Osteoblast (primary cell): ENCODE measurements around the gene TIGD3. TPM values are rescaled to one million over a fixed set of nuclear protein-coding genes. Genes with fewer than 3 reads are reported as not detected.

ENCODE experiments used
- DNase-seq: peaks from one replicate; pipeline ENCODE4 v3.0.0; 2011; ENCODE audit warnings: low spot score, mixed read lengths; ENCODE audit not compliant: insufficient read length; ENCODE audit errors: missing footprints
- H2AFZ ChIP-seq: 2 replicates; pipeline ENCODE4 v1.6.0; 2011; ENCODE audit warnings: mild to moderate bottlenecking, low read length
- H3K27ac ChIP-seq: 2 replicates; pipeline ENCODE4 v1.5.1; 2011; ENCODE audit warnings: mild to moderate bottlenecking, low read depth, low read length, moderate library complexity
- H3K27me3 ChIP-seq: 2 replicates; pipeline ENCODE4 v1.6.0; 2012; ENCODE audit warnings: mild to moderate bottlenecking, control low read depth, inconsistent platforms, low read length, moderate library complexity; ENCODE audit not compliant: insufficient read depth
- H3K36me3 ChIP-seq: 2 replicates; pipeline ENCODE4 v1.5.1; 2011; ENCODE audit warnings: mild to moderate bottlenecking, low read length, control low read depth, moderate library complexity; ENCODE audit not compliant: insufficient read depth
- H3K4me1 ChIP-seq: 2 replicates; pipeline ENCODE4 v1.5.1; 2011; ENCODE audit warnings: mild to moderate bottlenecking, low read length, control low read depth, moderate library complexity; ENCODE audit not compliant: insufficient read depth
- H3K4me2 ChIP-seq: 2 replicates; pipeline ENCODE4 v1.6.0; 2011; ENCODE audit warnings: mild to moderate bottlenecking, low read length; ENCODE audit not compliant: insufficient read depth
- H3K4me3 ChIP-seq: fragments of 200-600 bp; sonication (generic); 3 replicates; pipeline ENCODE4 v1.5.1; 2012; ENCODE audit warnings: mild to moderate bottlenecking, low read length, inconsistent platforms; ENCODE audit not compliant: insufficient read depth
- H3K79me2 ChIP-seq: 2 replicates; pipeline ENCODE4 v1.6.0; 2012; ENCODE audit warnings: mild to moderate bottlenecking, low read length, control low read depth, inconsistent platforms; ENCODE audit not compliant: insufficient read depth
- H3K9me3 ChIP-seq: 2 replicates; pipeline ENCODE4 v1.5.1; 2011; ENCODE audit warnings: low read depth, low read length, control low read depth
- H4K20me1 ChIP-seq: 2 replicates; pipeline ENCODE4 v1.6.0; 2012; ENCODE audit warnings: mild to moderate bottlenecking, low read length, control low read depth; ENCODE audit not compliant: insufficient read depth
- CTCF ChIP-seq: IDR thresholded peaks from 2 replicates; pipeline ENCODE4 v1.5.1; 2011; ENCODE audit warnings: mild to moderate bottlenecking, low read depth, low read length, moderate library complexity; ENCODE audit errors: extremely low read depth
- total RNA-seq: library from RNA; depleted of rRNA; stranded (reverse); fragments of >200 nt; gene quantifications from 2 replicates; pipeline ENCODE4 v1.2.3, GENCODE V29; 2012

TIGD3 gene
- total RNA-seq, 1 donor: not detected

GRCh38 chr11:65399845-65400244 lies 45.3 kb downstream of the TIGD3 start:
- Histone ChIP-seq H3K9me3 (no peaks in the 10 kb centered on the region), H3K36me3 (peaks cover 59% of the 10 kb centered on the region), H3K27ac (no peak overlapping the region)

GRCh38 chr11:65400307-65401072 lies 45.9 kb downstream of the TIGD3 start:
- H3K36me3 ChIP-seq: peaks cover 65% of the 10 kb centered on the region

More at GRCh38 chr11:65399845-65400244, 45.3 kb downstream of the TIGD3 start:
- Histone ChIP-seq H3K79me2 (peaks cover 7% of the 10 kb centered on the region), H3K4me1 (no peaks in the 10 kb centered on the region), H2AFZ (no peak overlapping the region), H4K20me1 (peaks cover 3% of the 10 kb centered on the region), H3K4me2 (no peak overlapping the region), H3K4me3 (no peak overlapping the region), H3K27me3 (no peaks in the 10 kb centered on the region)
- TF ChIP-seq CTCF: no peak
- DNase-seq: no peak

GRCh38 chr11:65401073-65401802 lies 46.7 kb downstream of the TIGD3 start:
- Histone ChIP-seq H4K20me1 (peaks cover 3% of the 10 kb centered on the region), H3K4me1 (no peaks in the 10 kb centered on the region), H3K4me3 (no peak overlapping the region), H3K9me3 (no peaks in the 10 kb centered on the region), H3K27me3 (no peaks in the 10 kb centered on the region), H3K4me2 (no peak overlapping the region), H3K36me3 (peaks cover 59% of the 10 kb centered on the region), H3K79me2 (peaks cover 7% of the 10 kb centered on the region), H2AFZ (no peak overlapping the region), H3K27ac (no peak overlapping the region)
- DNase-seq: peak; percentile 80
- TF ChIP-seq CTCF: no peak

More at GRCh38 chr11:65400307-65401072, 45.9 kb downstream of the TIGD3 start:
- Histone ChIP-seq H3K27ac (no peak overlapping the region), H3K4me1 (no peaks in the 10 kb centered on the region), H3K4me3 (no peak overlapping the region), H2AFZ (no peak overlapping the region), H3K79me2 (peaks cover 7% of the 10 kb centered on the region), H3K9me3 (no peaks in the 10 kb centered on the region), H3K4me2 (no peak overlapping the region), H3K27me3 (no peaks in the 10 kb centered on the region), H4K20me1 (peaks cover 3% of the 10 kb centered on the region)
- no peak for TF ChIP-seq CTCF
- peak; percentile 67 for DNase-seq

- Histone ChIP-seq H3K4me1 (no peaks in the 10 kb centered on the region), H3K9me3 (no peaks in the 10 kb centered on the region), H2AFZ (no peak overlapping the region), H3K79me2 (peaks cover 7% of the 10 kb centered on the region), H3K27me3 (no peaks in the 10 kb centered on the region), H3K36me3 (peaks cover 59% of the 10 kb centered on the region), H3K4me3 (no peak overlapping the region), H3K27ac (no peak overlapping the region), H3K4me2 (no peak overlapping the region), H4K20me1 (peaks cover 3% of the 10 kb centered on the region)
- peak; percentile 50 for DNase-seq
- TF ChIP-seq CTCF: no peak
These were observed 47.3 kb downstream of the TIGD3 start for GRCh38 chr11:65401803-65402248.
